H1 (cell line): ENCODE measurements around the gene BRCA1.

ENCODE experiments used
- ASH2L ChIP-seq: fragments of 200-600, 300-600 bp; sonication (generic); IDR thresholded peaks from one replicate; pipeline ENCODE4 v1.7.1; 2017; ENCODE audit warnings: low read length
- CHD1 ChIP-seq: IDR thresholded peaks from 2 replicates; pipeline ENCODE4 v1.6.1; 2012; ENCODE audit warnings: low read depth, low read length, improper control_type of control experiment
- EZH2 ChIP-seq: fragments of 200-600 bp; sonication (generic); IDR thresholded peaks from 2 replicates; pipeline ENCODE4 v1.7.1; 2012; ENCODE audit warnings: low read depth, mild to moderate bottlenecking, moderate library complexity, low read length, inconsistent platforms; ENCODE audit not compliant: severe bottlenecking
- HDAC6 ChIP-seq: IDR thresholded peaks from one replicate; pipeline ENCODE4 v1.7.1; 2012; ENCODE audit warnings: low read depth, mild to moderate bottlenecking, inconsistent platforms, low read length, moderate library complexity
- MAFK ChIP-seq: IDR thresholded peaks from 2 replicates; pipeline ENCODE4 v1.6.1; 2012; ENCODE audit warnings: low read depth, mild to moderate bottlenecking, improper control_type of control experiment, low read length
- PHF8 ChIP-seq: fragments of 200-600 bp; sonication (generic); conservative IDR thresholded peaks from 2 replicates; pipeline ENCODE4 v1.7.1; 2012; ENCODE audit warnings: low read depth, mild to moderate bottlenecking, inconsistent platforms, low read length, moderate library complexity
- POLR2A ChIP-seq, 2 experiments: IDR thresholded peaks; 1 replicate in 1 of 2; 2 replicates in 1 of 2; pipeline ENCODE4 v1.6.1; 2011; ENCODE audit warnings: low read depth in 2 of 2, low read length in 2 of 2, mild to moderate bottlenecking in 2 of 2; ENCODE audit errors: control extremely low read depth in 1 of 2
- POLR2AphosphoS5 ChIP-seq: IDR thresholded peaks from 2 replicates; pipeline ENCODE4 v1.6.1; 2011; ENCODE audit warnings: low read depth, low read length
- POU5F1 ChIP-seq: IDR thresholded peaks from 2 replicates; pipeline ENCODE4 v1.6.1; 2011; ENCODE audit warnings: low read depth, mild to moderate bottlenecking, low read length, moderate library complexity
- RBBP5 ChIP-seq: IDR thresholded peaks from 2 replicates; pipeline ENCODE4 v1.7.1; 2012; ENCODE audit warnings: low read depth, mild to moderate bottlenecking, inconsistent platforms, low read length, moderate library complexity, borderline replicate concordance
- SP1 ChIP-seq: IDR thresholded peaks from 2 replicates; pipeline ENCODE4 v1.6.1; 2011; ENCODE audit warnings: low read depth, low read length
- TF ChIP-seq, protein P1 (sequence below), 3 experiments: IDR thresholded peaks; 1 replicate in 2 of 3; 2 replicates in 1 of 3; pipeline versions ENCODE4 v1.5.1 to v1.6.1; 2011; ENCODE audit warnings: low read length in 3 of 3, mild to moderate bottlenecking in 3 of 3, inconsistent platforms in 2 of 3, low read depth in 1 of 3, moderate library complexity in 1 of 3; ENCODE audit not compliant: insufficient read depth in 1 of 3; ENCODE audit errors: control extremely low read depth in 1 of 3
- TF ChIP-seq, protein P2 (sequence below): IDR thresholded peaks from 2 replicates; pipeline ENCODE4 v1.6.1; 2012; ENCODE audit warnings: inconsistent platforms

DNA sequence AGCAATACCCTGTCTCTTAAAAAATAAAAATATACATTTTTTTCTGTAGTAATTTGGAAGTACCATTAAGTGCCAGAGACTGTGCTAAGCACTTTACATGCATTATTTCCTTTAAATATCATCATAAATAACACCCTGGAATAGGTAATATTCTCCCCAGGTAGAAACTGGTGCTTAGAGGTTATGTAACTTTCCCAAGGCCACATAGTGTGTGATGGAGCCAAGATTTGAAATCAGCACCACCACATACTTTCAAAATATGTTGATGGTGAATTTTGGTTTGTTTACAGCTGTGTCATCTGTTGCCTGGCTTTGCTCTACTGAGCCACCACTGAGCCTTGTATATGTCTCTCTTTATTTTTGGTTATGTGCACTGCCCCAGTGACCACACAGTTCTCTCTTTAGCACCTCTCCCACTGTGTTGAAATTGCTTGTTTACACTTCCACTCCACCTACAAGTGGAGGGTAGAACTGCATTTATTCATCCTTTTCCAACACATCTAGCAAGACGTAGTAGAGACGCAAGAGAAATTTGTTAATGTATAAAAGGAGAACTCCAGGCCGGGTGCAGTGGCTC lies 26.8 kb upstream of the BRCA1 start:
- TF ChIP-seq SP1 (no peak), CHD1 (no peak), POU5F1 (no peak), POLR2AphosphoS5 (no peak), MAFK (no peak), POLR2A (IDR thresholded peaks at IDR 0.05; ENCODE audit: control extremely low read depth in 1 of 2, low read depth in 2 of 2, low read length in 2 of 2) (no peak), EZH2 (no peak), RBBP5 (no peak), PHF8 (no peak), HDAC6 (no peak), ASH2L (no peak)
- TF ChIP-seq, protein P1, sequence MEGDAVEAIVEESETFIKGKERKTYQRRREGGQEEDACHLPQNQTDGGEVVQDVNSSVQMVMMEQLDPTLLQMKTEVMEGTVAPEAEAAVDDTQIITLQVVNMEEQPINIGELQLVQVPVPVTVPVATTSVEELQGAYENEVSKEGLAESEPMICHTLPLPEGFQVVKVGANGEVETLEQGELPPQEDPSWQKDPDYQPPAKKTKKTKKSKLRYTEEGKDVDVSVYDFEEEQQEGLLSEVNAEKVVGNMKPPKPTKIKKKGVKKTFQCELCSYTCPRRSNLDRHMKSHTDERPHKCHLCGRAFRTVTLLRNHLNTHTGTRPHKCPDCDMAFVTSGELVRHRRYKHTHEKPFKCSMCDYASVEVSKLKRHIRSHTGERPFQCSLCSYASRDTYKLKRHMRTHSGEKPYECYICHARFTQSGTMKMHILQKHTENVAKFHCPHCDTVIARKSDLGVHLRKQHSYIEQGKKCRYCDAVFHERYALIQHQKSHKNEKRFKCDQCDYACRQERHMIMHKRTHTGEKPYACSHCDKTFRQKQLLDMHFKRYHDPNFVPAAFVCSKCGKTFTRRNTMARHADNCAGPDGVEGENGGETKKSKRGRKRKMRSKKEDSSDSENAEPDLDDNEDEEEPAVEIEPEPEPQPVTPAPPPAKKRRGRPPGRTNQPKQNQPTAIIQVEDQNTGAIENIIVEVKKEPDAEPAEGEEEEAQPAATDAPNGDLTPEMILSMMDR (IDR thresholded peaks at IDR 0.05; ENCODE audit: control extremely low read depth in 1 of 3, insufficient read depth in 1 of 3, low read depth in 1 of 3, low read length in 3 of 3): no peak
- TF ChIP-seq, protein P2, sequence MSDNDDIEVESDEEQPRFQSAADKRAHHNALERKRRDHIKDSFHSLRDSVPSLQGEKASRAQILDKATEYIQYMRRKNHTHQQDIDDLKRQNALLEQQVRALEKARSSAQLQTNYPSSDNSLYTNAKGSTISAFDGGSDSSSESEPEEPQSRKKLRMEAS: no peak
